Stimulated activated CD4-positive, alpha-beta T cell treated with anti-CD3 and anti-CD28 coated beads, Interleukin-12 subunit alpha, Interleukin-12 subunit beta, amount 100 ng/mL, for 48 hours (primary cell): Measurements from ENCODE around the gene POTEG.
"Not testable (repeated sequence)": the region's sequence is repeated elsewhere in the genome, so short reads cannot be mapped to it uniquely, and the experiment has no call there.

Experiments used
- DNase-seq, 3 donors: peaks; one replicate each; pipeline ENCODE4 v3.0.0-alpha.2; 2020; ENCODE audit warnings: low read depth in 2 of 3, low spot score in 1 of 3

The POTEG gene

DNA sequence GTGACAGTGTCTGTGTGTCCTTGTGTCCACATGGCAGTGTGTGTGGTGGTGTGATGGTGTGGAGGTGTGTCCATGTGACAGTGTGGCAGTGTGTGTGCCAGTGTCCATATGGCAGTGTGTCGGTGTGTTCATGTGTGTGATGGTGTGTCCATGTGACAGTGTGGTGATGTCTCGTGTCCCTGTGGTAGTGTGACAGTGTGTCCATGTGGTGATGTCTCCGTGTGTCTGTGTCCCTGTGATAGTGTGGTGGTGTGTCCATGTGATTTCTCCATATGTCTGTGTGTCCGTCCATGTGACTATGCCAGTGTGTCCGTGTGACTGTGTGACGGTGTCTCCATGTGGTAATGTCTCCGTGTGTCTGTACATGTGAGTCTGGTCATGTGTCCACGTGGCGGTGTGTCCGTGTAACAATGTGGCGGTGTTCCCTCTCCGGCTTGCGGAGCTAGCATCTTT is 59.7 kb downstream of the POTEG start:
- not testable (repeated sequence) for DNase-seq

DNA sequence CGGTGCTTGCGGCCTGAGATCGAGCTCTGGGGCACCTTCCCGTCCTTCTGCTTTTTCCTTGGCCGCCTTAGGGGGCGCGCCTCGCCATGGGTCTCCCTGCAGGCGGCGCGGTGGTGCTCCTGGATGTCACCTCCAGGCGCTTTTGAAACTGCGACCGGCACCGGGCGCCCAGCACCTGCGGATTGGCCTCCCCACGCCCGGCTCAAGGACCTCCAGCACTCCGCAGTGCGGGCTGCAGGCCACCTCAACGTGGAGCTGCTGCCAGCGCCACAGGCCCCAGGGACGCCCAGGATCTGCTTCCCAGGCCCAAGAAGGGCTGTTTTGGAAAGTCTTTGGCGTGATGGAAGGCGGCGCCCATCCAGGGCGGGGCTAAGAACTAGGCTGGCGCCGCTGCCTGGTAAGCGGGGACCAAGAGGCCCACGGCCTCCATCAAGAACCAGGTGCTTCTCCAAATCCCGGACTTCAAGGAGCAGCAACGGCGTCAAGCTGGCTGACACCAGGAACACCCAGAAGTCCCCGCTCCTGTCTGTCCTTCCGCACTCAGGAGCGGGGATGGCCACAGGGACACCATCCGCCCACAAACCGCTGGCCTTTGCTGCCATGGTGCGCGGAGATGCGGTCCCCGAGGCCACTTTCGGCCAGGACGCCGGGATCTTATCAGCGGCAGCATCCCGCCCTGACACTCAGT is 61.2 kb downstream of the POTEG start:
- DNase-seq, result not testable (repeated sequence)

DNA sequence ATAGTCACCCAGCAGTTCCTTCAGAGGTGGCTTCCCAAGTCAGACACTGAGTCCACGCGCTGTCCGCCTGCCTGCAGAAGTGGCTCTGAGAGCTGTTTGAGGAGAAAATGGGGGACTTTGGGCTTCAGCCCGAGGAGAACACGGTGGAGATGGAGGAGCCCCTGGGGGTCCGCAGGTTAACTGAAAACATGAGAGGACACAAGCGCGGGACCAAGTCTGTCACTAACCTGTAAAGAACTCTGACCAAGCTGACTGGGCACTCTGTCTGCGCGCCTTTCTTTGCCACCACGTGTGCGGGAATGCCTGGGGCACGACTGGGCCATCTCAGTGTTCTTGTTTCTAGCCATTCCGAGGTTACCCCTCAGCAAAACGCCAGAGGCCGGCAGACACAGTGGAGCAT is 62.4 kb downstream of the POTEG start:
- not testable (repeated sequence) for DNase-seq

DNA sequence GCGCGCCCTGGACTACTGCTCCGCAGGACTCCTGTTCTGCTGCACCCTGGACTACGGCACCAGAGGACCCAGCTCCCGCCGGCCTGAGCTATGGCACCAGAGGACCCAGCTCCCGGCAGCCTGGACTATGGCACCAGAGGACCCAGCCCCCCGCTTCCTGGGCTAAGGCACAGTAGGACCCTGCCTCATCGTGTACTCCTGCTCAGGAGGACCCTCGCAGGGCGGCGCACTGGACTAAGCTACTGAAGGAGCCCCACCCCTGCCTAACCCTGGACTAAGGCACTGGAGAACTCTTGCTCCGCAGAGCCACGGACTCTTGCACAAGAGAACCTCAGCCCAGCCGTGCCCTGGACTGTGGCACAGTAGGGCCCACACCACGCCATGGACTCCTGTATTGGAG is 71.3 kb downstream of the POTEG start:
- DNase-seq, result not testable (repeated sequence)

DNA sequence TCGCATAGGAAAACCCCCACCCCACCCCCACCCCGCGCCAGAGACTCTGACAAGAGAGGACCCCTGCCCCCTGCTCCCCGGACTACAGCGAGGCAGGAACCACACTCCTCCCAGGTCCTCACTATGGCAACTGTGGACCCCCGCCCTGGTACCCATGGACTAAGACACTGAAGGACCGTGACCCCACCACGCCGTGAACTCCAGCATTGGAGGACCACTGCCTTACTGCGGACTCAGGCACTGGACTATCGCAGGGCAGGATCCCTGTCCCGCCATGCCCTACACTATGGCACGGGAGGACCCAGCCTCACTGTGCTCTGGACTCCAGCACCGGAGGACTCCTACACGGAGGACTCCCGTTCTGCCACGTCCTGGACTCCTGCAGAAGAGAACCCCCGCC is 71.8 kb downstream of the POTEG start:
- not testable (repeated sequence) for DNase-seq

DNA sequence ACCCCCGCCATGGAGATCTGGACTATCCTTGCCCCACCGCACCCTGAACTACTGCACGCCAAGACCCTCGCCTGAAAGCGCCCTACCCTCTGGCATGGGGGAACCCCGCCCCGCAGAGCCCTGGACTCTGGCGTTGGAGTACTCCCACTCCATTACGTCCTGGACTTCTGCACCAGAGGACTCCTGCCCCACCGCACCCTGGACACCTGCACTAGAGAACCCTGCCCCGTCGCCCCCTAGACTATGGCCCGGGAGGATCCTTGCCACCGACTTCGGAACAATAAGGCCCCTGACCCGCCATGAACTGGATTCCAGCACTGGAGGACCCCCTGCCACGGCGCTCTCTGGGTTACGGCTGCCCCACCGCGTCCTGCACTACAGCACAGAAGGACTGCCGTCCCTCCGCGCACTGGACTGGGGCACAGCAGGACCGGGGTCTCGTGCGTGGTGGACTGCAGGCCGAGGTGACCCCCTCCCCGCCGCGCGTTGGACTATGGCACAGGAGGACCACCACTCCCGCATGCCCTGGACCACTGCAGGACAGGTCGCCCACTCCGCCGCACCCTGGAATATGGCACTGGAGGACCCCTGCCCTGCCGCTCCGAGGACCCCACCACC is 72.4 kb downstream of the POTEG start:
- DNase-seq, result not testable (repeated sequence)

DNA sequence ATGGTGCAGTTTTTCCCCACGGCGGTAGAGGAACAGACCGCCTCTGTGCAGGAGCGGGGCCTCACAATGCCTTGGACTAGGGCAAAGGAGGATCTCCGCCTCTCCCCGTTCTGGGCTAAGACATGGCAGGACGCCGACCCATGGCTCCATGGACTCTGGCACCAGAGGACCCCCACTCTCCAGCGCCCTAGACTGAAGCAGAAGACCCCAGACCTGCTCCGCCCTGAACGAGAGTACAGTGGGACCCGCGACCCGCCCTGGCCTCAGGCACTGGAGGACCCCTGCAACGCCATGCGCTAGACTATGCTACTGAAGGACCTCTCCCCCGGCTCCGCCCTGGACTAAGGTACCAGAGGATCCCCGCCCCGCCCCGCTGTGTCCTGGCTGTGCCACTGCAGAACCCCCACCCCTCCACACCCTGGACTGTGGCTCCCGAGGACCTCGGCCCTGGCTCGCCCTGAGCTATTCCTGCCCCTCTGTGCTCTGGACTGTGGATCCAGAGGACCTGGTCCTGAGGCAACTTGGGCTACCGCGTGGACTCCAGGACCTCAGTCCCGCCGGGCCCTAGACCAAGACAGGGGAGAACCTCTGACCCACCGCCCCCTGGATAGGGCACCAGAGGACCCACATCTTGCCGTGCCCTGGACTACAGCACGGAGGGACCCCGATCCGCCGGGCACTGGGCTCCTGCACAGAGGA is 73.1 kb downstream of the POTEG start:
- not testable (repeated sequence) for DNase-seq
